GM18498 (cell line): ENCODE data around the gene ARFGAP1.

ENCODE experiments used
- ATAC-seq: cut with Tn5 transposase; IDR thresholded peaks from one replicate; pipeline ENCODE4 v1.9.1; 2021; ENCODE audit warnings: mild to moderate bottlenecking, moderate library complexity; ENCODE audit not compliant: unreplicated experiment

Gene ARFGAP1

DNA sequence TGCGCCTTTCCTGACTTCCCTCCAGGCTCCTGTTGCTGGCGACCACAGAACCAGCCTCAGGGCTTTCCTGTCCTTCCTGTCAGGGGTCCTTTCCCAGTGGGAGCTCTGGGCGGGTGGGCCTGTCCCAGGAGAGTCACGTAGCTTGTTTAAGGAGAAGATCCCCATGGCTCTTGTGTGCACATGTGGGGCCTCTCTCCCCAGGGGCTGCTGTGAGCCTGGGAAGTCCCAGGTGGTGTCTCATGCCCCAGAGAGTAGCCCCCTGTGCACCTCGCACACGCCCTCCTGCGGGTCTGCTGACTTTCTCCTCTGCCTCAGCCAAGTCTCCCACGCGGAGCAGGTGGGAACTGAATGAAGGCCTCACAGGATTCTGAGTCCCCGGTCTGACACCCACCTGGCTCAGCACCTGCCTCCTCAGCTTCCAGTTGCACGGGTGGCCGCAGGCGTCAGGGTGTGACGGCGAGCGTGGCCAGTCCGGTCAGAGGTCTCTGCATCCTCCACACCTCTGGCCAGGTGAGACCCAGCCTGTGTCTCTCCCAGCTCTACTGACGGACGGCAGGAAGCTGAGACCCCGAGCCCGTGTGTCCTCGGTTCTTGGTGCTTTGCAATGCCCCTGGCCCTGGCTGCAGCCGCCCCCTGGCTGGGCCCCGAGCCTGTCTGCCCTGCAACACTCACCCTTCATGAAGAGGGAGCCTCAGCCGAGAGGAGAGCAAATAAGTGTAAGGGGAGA is 12.7 kb upstream of the ARFGAP1 start:
- ATAC-seq = no peak

DNA sequence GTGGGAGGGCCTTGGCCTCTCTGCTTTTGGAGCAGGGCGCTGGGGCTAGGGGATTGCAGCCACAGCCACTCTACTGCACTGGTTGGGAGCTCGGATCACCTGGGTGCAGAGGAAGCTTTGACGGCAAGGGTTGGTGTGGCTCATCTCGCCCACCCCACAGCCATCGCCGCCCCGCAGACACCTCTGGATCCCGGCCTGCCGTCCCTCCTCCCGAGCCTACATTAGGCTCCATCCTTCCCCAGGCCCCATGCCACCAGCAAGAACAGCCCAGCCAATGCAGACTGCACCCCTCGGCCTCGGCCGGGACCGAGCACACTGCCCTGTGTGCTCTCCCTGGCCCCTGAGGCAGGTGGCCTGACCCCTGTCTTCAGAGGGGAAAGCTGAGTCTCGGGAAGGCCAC is 12.1 kb upstream of the ARFGAP1 start:
- ATAC-seq = no peak

DNA sequence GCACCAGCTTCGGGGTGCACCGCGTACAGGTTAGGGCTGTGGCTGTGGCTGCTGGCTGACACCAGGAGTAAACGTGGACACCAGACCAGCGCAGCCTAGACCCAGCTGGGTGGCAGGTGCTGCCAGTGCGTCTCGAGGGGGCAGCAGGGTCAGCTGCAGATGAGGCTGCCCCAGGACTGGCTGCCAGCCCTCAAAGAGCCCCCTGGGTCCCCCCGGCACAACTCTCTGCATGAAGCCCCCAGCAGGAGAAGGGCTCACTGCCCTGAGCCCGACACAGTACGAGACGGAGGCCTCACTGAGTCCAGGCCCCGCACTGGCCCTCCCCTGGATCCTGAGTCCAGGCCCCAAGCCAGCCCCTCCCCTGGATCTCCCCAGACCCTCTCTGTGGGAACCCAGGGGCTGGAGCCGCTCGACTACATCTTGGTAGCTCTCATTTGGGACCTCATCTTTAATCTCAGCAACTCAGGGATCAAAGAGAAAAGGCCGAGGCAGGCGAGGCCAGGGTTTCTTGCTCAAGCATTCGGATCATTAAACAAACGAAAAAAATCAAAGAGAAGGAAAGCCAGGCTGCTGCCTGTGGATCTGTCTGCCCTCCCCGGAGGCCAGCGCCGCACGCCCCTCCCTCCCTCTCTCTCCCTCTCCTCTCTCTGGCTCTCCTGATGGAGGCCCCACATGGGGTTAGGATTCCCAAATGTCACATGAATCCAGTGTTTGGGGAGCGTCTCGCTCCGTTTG is 11.4 kb upstream of the ARFGAP1 start:
- no peak for ATAC-seq

DNA sequence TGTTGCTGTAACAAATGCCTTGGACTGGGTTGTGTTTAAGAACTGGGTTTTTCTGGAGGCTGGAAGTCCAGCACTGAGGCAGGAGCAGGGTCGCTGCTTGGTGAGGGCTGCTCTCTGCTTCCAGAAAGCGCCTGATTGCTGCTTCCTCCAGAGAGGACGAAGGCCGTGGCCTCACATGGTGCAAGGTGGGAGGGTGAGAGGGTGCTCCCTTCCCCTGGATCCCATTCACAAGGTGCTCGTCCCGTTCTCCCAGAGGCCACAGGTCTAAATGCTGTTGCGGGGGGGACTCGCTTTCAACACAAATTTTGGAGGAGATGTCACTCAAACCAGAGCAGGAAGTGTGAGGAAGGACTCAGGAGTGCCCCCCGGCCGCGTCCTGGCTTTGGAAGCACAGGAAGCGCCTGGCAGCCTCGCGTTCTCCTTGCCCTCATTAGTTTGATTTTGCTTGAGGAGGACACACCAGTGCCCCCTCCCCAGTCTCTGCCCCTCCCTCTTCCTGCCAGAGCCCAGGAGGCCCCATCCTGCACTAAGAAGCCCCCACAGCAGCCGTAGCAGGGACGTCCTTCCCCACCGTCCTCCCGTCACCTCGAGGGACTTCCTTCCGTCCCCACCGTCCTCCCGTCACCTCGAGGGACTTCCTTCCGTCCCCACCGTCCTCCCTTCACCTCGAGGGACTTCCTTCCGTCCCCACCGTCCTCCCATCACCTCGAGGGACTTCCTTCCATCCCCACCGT is 10.7 kb upstream of the ARFGAP1 start:
- no peak for ATAC-seq

DNA sequence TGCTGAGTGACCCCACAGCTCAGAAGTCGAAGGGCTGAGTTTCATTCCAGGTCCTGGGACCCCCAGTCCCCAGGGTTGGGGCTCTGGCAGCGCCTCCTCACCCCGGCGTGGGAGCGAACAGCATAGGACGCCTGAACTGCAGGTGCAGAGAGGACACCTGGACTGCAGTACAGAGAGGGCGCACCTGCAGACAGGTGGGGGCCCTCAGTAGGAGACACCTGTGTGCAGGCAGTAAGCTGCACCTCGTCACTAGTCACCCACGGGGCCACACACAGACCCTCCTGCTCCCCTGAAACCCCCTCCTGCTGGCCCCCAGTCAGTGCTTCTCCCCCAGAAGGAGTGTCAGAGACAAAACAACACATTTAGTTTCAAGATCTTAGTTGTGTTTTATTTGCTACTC is 9.8 kb upstream of the ARFGAP1 start:
- no peak for ATAC-seq

DNA sequence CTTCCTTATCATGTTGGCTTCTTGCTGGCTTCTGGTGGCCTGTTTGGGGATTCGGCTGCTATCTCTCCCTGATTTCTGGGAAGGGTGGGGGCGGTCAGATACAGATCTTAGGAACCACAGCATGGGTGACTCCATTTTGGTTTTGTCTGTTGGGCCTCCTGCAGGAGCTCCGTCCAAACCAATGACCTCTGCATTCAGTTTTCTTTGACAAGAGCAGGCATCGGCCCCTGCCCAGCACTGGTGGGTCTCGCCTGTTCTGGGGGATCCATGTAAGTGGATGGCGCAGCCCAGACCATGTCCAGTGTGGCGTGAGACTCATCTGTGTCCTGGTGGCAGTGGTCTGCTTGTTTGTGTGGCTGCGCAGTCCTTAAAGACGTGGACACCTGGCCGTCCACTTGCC is 8.6 kb upstream of the ARFGAP1 start:
- no peak for ATAC-seq

DNA sequence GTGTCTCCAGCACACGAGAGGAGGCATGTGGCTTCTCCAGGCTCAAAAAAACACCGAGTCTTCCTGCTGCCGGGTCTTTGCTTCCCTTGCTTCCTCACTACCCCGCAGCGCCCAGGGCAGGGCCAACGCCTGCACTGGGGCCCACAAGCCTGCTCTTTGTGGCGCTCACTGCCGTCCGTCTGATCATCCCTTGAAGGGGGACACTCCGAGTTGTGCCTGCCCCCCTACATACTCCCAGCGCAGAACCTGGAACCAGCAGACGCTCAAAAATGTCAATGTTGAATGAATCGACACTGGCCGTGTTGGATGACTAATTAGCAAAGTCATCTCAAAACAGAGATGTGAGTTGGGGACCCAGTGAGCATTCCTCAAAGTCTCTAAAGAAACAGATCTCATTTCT is 8.1 kb upstream of the ARFGAP1 start:
- no peak for ATAC-seq

DNA sequence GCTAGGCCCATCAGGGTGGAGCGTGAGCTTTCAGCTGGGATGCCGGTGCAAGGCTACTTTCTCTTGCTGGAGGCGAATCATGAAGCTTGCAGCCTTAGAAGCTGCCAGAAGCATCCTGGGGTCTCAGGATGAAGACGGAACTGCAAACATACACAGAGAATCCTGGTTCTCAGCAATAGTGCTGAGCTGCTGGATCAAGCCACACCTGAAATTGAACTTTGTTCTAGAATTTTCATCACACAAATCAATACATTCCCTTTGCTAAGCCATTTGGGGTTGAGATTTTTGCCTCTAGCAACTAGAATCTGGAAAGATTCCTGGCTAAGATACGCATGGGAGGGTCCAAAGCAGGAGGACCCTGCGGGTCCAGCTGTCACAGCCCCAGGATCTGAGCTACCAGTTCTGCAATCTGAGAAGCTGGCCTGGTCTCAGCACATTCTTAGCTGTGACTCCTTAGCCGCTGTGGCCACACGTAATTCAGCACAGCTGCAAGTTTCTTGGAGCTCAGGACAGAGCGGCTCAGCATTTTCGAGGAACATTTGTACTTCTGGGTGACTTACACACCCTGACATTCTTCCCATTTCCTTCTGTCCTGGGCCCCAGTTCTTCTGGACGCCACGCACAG is 6.6 kb upstream of the ARFGAP1 start:
- no peak for ATAC-seq

DNA sequence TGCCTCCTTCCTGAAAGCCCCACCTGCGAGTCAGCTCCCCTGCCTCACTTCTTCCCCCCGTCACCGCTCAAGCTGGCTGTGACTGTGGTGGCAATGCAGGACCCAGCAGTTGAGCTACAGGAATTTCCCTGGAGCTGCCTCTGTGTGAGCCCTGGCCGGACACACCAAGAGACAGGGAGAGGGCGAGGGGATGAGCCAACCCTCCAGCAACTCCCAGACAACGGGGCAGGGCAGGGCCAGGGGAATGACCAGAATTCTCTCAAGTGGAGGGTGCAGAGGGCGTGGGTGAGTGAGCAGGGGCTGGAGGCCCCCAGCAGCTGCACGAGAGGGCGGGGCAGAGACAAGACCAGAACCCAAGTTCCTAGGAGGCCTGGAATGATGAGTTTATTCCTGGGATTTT is 4.9 kb upstream of the ARFGAP1 start:
- ATAC-seq = no peak

DNA sequence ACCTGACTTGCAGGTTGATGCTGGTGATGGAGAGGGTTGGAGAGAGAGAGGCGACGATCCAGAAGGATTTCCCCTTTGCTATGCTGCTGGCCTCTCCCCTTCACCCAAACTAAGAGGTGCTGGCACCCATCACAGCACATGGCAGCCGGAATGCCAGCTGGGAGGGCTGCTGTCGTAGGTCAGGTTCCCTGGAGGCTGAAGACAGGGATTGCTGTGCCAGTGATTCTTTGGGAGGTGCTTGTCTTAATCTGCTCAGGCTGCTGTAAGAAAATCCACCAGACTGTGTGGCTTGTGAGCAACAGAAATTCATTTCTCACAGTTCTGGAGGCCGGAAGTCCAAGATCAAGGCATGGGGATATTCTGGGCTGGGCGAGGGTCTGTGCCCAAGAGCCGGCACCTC is 4.4 kb upstream of the ARFGAP1 start:
- ATAC-seq = no peak

DNA sequence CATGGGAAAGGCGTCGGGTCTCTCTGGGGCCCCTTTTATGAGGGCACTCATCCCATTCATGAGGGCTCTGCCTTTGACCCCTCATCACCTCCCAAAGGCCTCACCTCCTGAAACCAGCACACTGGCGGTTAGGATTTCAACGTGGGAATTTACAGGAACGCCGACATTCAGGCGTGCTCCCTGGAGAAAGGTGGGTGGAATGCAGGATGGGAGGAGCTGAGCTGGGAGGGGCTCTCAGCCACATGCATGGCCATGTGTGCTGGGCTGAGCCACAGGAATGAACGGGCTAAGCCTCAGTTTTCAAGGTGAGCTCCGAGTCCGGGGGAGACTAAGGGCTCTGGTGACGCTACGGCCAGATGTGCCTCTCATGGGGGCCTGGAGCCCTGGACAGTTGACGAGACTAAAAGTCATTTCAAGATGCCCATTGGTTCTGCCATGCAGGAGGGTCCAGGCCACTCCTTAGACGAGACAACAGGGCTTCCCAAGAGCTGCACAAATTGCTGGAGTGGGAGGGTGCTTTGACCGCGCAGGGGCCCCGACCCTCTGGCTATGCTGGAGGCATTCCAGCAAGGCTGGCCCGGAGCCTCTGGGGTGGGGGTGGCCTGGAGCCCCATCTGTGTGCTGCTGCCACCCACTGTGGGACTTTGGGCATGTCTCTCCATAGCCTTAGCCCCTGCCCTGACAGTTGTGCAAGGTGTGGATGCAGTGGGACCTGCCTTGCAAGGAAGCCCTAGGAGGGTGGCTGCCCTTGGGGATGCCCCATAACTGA is 3.8 kb upstream of the ARFGAP1 start:
- ATAC-seq = no peak

DNA sequence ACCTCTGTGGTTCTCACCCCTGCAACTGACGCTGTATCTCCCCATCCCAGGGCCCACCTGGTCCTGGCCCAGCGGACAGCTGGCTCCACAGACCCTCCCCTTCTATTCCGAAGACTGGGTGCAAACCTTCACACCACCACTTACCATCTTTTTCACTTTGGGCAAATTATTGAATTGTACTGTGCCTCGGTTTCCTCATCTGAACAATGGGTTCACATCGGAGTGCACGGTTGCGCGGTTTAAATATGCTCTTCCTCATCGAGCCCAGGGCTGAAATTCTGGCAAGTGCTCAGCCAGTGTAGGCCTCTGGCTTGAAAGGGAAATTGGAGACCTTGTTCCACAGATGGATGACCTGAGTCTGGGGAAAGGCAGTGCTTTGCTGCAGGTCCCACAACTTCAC is 2.9 kb upstream of the ARFGAP1 start:
- ATAC-seq = no peak

DNA sequence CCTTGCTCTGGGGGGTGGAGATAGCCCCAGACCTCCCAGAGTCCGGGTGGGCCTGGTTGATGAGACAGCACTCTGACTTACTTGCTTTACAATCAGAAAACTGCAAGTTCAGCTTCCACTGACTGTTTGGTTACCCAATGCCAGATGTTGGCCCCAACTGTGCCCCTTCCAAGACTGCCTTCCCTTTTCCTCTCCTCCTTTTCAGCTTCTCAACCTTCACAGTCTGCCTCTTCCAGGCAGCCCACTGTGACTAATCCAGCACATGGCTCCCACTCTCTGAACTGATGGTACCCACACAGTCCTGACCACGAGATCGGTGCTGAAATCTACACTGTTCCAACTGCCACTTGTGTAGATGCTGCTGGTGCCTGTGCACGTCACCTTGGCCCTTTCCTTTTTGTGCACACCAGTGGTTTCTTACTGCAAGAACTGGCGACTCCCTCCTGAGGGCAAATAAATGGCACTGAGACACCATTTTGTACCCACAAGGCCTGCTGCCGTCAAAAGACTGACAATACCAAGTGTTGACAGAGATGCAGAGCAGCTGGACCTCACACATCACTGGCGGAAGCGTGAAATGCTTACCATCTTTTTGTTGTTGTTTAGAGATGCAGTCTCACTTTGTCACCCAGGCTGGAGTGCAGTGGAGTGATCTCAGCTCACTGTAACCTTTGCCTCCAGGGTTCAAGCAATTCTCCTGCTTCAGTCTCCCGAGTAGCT is 1.8 kb upstream of the ARFGAP1 start:
- ATAC-seq = no peak

DNA sequence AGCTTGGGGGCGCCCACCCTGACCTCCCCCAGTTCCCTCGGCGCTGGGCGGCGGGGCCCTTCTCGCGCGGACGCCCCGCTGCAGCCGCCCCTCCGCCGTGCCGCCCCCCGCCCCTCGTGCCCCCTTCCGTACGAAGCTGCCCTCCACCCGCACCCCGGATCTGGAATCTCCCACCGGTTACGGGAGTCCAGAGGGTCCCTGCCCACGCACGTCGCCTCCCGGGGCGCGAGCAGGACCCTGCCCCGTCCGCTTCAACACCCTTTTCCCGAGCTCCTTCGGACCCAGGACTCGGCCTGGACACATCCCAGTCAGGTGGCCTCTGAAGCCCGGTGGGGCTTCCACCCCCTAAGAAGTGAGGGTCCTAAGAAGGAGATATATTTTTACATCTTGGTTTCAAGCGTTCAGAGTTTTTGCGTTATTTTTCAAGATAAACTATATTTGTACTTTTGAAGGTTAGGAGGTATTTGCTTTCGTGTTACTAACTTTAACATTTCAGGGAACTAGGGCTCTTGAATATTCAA is 506 bp downstream of the ARFGAP1 start:
- no peak for ATAC-seq

DNA sequence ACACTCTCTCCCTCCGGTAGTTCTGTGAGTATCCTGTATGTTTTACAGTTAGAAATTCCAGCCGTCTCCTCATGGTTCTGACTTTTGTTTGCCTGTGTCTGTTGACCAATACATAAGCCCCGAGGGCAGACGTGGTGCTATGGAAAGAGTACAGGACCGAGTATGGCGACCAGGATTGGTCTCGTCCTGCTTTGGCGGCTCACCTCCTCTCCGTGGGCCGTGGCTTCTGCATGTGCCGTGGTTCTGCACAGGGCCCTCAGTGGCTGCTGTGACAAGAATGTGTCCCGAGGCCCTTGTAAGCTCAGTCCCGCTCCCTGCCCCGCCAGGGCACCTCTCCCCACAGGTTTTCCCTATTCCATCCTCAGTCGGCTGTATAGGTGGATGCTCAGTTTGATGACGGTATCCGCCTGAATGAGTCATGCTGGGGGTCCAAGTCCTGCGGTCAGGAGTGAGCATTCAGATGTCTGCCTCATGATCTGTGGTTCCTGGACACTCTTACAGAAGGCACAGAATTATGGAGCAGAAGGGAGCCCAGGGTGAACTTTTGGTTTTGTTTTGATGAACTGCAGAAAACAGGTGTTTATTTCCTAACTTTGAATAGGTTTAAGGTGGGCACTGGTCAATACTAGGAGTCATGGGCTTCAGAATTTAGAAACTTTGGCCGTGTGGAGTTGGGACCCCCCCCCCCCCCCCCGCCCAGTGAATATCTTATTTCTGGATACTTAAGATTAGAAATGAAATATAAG is 1.2 kb downstream of the ARFGAP1 start:
- ATAC-seq = no peak

DNA sequence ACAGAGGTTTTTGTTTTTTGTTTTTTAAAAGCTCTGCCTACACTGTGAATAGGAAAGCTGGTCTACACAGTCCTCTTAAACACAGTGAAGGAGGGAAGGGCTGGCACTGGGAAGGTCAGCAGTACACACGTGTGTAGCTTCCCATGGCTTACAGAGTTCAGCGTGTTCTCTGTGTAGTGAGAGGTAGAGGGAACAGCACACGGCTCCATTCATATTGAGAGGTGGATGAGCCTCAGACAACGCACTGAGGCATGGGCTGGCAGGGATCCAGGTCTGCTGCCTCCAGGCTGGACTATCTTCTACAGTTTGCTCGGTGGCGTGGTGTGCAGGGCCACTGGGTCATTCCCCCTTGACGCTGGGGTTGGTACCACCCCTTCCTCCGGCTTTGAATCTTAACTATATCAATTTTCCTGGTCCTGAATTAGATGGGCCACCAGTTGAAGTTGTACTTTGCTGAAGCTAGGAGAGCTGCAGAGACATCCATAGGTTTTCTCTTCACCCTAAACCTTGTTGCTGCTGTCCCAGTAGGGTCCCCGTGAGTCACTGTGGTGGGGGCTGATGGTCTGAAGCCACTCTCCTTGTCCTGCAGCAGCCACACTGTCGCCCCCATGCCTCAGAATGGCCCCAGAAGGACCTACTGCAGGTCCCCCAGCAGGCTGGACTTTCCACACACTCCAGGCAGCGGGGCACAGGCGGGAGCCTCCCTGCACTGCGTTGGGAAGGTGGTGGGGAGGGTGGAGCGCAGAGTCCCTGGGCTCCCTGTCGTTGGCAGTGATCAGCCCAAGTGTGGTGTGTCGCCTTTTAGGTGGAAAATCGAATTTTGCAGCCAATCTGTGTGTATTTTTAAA is 2.0 kb downstream of the ARFGAP1 start:
- ATAC-seq = no peak

DNA sequence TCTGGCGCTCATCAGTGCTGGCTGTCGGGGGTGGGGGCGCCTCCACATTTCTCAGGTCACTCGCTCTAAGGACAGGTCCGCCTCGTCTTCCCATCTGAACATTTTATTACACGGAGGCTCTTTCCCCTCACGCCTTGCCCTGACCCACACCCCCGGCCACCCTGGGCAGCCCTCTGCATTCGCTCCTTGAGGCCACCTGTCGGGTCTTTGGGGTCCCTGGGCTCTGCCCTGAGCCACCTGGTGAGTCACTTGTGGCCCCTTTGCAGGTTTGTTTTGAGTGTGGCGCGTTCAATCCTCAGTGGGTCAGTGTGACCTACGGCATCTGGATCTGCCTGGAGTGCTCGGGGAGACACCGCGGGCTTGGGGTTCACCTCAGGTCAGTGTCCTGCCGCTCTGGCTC is 3.2 kb downstream of the ARFGAP1 start:
- ATAC-seq = no peak

DNA sequence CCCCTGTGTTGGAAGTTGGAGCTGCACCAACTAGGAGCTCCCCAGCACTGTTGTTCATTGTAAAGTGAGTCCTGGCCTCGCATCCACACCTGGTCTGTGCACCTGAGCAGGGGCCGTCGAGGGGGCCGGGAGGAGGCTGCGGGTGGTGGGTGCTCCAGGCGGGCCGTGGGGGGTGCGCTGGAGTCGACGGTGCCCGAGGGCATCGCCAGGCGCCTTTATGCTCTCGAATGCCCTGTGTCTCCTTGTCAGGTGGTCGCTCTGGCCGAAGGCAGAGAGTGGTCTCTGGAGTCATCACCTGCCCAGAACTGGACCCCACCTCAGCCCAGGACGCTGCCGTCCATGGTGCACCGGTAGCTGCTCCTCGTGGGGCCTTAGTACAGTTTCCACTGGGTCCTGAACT is 4.3 kb downstream of the ARFGAP1 start:
- ATAC-seq = no peak
